ENCODE results near the gene TM7SF2. TPM values are rescaled to one million over a fixed set of nuclear protein-coding genes. Genes with fewer than 3 reads are reported as not detected.

TM7SF2 gene
- polyA plus RNA-seq (ENCODE audit: insufficient read depth in 1 of 5, insufficient read length in 5 of 5, low replicate concordance in 1 of 5): 10 to 100 TPM; 18.0 to 27.0 (median 20.6) TPM
- long read RNA-seq, donor 1, transcript TM7SF2-201 (10 exons, 1,722 nt): major isoform, 14 of 16 reads
- long read RNA-seq, donor 1, partial matches to known transcripts: 0 of 16 reads
- long read RNA-seq, donor 1, other reads (novel, unspliced or antisense): 0 of 16 reads
- long read RNA-seq, donor 2, transcript TM7SF2-201 (10 exons, 1,722 nt): major isoform, 8 of 9 reads
- long read RNA-seq, donor 2, partial matches to known transcripts: 0 of 9 reads
- long read RNA-seq, donor 2, other reads (novel, unspliced or antisense): 0 of 9 reads
- long read RNA-seq, donor 3, transcript TM7SF2-201 (10 exons, 1,722 nt): major isoform, 5 of 6 reads
- long read RNA-seq, donor 3, partial matches to known transcripts: 0 of 6 reads
- long read RNA-seq, donor 3, other reads (novel, unspliced or antisense): 0 of 6 reads
- long read RNA-seq, donor 4, partial matches to known transcripts: 0 of 2 reads
- long read RNA-seq, donor 4, other reads (novel, unspliced or antisense): 0 of 2 reads
- long read RNA-seq, donor 5, transcript TM7SF2-201 (10 exons, 1,722 nt): major isoform, 13 of 15 reads
- long read RNA-seq, donor 5, partial matches to known transcripts: 0 of 15 reads
- long read RNA-seq, donor 5, other reads (novel, unspliced or antisense): 0 of 15 reads
- long read RNA-seq, donor 6, transcript TM7SF2-201 (10 exons, 1,722 nt): major isoform, 15 of 19 reads
- long read RNA-seq, donor 6, partial matches to known transcripts: 0 of 19 reads
- long read RNA-seq, donor 6, other reads (novel, unspliced or antisense): 0 of 19 reads
- long read RNA-seq, donor 7, transcript TM7SF2-201 (10 exons, 1,722 nt): major isoform, 8 of 18 reads
- long read RNA-seq, donor 7, partial matches to known transcripts: 8 of 18 reads
- long read RNA-seq, donor 7, other reads (novel, unspliced or antisense): 0 of 18 reads
- long read RNA-seq, donor 8, partial matches to known transcripts: 0 of 3 reads
- long read RNA-seq, donor 8, other reads (novel, unspliced or antisense): 0 of 3 reads

GRCh38 chr11:65111744-65112545, at the start of gene TM7SF2:
TM7SF2 (plus strand) TSS chr11:65111872; CDS start chr11:65112016, 144 bp downstream.
- DNase-seq: peak; percentile 79 to 82

- no peak for DNase-seq
These were observed 48.1 kb upstream of the TM7SF2 start for GRCh38 chr11:65063532-65063931.

GRCh38 chr11:65064847-65065240, 46.8 kb upstream of the TM7SF2 start:
- DNase-seq: no peak

GRCh38 chr11:65065851-65066250, 45.8 kb upstream of the TM7SF2 start:
- DNase-seq: no peak

GRCh38 chr11:65066315-65066714, 45.4 kb upstream of the TM7SF2 start:
- no peak for DNase-seq

- DNase-seq: no peak
These were observed 44.8 kb upstream of the TM7SF2 start for GRCh38 chr11:65066805-65067291.

GRCh38 chr11:65067446-65067845, 44.2 kb upstream of the TM7SF2 start:
- DNase-seq: no peak

DNA sequence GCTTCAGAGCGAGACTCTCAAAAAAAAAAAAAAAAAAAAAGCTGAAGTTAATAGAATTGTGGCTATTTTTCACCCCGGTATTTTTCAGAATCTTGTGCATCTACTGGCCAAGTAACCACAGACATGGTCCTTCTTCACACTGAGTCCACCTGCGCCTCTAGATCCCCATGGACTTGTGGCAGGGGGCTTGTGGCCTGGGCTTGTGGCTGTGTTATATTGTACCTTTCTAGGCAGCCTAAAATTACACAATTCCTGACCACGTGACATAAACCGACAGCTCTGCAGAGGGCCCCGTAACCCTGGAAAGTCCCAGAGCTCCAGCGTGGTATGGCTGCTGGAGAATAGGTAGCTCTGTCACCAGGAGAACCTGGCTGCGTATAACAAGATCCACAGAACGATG, 42.5 kb upstream of the TM7SF2 start:
- no peak for DNase-seq

GRCh38 chr11:65071907-65072630, 39.6 kb upstream of the TM7SF2 start:
- DNase-seq: no peak

DNA sequence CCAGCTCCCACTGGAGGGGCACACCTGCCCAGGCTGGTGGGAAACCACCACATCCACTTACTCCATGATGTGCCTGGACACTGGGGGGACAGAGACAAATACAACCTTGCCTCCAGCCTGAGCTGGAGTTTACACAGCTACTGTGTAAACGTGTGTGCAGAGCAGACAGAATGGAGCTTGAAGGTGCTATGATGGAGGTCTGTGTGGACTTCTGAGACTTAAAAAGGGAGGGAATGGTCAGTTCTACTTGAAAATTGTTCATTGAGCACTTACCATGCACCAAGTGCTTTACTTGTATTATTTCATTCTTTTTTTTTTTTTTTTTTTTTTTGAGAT, 39.1 kb upstream of the TM7SF2 start:
- no peak for DNase-seq

DNA sequence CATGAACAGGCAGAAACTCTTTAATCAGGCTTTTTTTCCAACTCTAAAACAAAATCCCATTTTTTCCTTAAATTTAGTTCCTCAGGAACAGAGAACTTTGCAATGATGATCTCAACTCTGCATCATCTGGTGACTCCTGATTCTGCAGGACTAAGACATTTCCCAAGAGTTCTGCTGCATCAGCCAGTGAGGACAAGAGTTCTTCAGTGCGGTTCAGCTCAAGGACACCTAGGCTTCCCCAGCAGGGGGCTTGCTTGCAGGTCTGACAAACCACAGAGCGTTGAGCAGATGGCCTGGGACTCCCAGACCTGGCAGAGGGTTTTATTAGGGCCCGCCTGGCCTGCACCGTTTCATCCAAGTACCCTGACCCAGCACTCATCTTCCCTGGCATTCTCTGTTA, 34.2 kb upstream of the TM7SF2 start:
- no peak for DNase-seq

DNA sequence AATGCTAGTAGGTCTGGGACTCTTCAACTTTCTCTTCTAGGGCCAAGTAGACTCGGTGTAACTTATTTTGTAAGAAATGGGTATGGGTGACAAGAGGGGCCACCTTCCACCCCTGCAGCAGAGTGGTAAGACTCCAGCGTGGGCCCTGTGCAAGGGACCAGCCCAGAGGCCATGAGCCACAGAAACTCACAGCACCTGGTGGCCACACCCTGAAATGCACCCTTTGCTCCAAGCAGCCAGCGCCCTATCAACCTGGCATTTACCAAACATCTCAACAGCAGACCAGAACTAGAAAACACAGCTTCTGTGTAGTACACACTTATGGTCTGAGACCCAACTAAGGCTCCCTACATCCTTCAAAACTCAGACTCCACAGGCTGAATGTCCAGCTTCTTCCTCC, 33.5 kb upstream of the TM7SF2 start:
- no peak for DNase-seq

- DNase-seq: no peak
These were observed 32.8 kb upstream of the TM7SF2 start for GRCh38 chr11:65078786-65079342.

GRCh38 chr11:65083134-65083833, 28.4 kb upstream of the TM7SF2 start:
- DNase-seq: no peak

GRCh38 chr11:65083834-65084597, 27.7 kb upstream of the TM7SF2 start, which contains the start of the genes CDCA5 and ZFPL1:
CDCA5 (minus strand) TSS chr11:65084040; CDS start chr11:65083978, 62 bp downstream.
ZFPL1 (plus strand) TSS chr11:65084222; CDS start chr11:65084699, 477 bp downstream.
- DNase-seq: peak; percentile 94 to 95

DNA sequence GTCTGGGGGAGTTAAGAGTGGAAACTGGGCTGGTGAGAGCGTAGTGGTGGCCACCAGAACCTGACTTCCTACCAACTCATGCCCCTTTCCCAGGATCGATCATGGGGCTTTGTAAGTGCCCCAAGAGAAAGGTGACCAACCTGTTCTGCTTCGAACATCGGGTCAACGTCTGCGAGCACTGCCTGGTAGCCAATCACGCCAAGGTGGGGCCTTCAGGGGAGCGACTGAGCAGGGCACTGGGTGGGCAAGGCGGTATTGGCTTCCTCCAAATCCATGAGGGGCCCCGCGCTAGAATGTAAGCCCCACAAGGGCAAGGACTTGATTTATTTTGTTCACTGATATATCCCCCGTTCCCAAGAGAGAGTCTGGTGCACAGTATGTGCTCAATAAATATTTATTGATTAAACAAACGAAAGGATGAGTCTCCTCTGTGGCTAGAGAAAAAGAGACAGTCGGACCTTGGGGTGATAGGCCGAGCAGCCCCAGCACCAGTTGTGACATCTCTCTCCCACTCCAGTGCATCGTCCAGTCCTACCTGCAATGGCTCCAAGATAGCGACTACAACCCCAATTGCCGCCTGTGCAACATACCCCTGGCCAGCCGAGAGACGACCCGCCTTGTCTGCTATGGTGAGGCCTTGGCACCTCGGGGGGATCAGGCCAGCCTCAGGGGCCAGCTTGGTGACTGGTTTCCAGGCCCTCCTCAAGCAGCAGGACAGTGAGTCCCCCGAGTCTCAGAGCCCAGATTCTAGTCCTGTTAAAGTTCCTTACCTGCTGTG, 26.9 kb upstream of the TM7SF2 start:
- DNase-seq: no peak

- DNase-seq: no peak
These were observed 26.2 kb upstream of the TM7SF2 start for GRCh38 chr11:65085446-65085845.

- DNase-seq: no peak
These were observed 24.9 kb upstream of the TM7SF2 start for GRCh38 chr11:65086809-65087208.
